Astrocyte of the cerebellum (primary cell): ENCODE results near the gene PATJ.
"Not testable (repeated sequence)": the region's sequence is repeated elsewhere in the genome, so short reads cannot be mapped to it uniquely, and the experiment has no call there.

ENCODE experiments used
- DNase-seq: peaks from one replicate; pipeline ENCODE4 v3.0.0-alpha.2; 2011; ENCODE audit warnings: low read depth
- H3K4me3 ChIP-seq: 2 replicates; pipeline ENCODE4 v1.5.1; 2011; ENCODE audit warnings: mild to moderate bottlenecking, low read depth, low read length, moderate library complexity
- in situ Hi-C: cut with HindIII; loops from 2 replicates; pipeline ENCODE4 v1.10.0; 2017; ENCODE audit warnings: low sequenced_read_pairs
- TF ChIP-seq, protein P1 (sequence below): IDR thresholded peaks from 2 replicates; pipeline ENCODE4 v1.5.1; 2012; ENCODE audit warnings: low read length, low read depth, moderate library complexity, mild to moderate bottlenecking; ENCODE audit errors: missing control alignments

Gene PATJ

DNA sequence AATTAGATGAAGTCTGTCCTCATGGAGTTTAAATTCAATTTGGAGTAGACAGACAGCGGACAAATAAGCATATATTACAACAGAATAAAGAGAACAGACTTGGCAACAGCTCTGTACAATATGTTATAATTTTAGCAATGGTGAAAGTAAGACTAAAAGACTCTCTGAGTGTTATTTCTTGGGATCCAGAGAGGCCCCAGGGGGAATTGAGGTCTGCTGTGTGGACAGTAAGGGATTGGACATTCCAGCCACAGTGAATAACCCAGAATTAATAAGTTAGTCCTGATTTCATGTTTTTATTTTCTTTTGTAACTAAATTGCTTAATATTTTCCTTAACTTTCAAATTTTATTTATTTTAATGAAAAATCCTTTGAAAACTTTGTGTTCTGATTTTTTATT, 101.7 kb downstream of the PATJ start:
- in situ Hi-C loops: no loop called here
- DNase-seq: no peak
- TF ChIP-seq, protein P1, sequence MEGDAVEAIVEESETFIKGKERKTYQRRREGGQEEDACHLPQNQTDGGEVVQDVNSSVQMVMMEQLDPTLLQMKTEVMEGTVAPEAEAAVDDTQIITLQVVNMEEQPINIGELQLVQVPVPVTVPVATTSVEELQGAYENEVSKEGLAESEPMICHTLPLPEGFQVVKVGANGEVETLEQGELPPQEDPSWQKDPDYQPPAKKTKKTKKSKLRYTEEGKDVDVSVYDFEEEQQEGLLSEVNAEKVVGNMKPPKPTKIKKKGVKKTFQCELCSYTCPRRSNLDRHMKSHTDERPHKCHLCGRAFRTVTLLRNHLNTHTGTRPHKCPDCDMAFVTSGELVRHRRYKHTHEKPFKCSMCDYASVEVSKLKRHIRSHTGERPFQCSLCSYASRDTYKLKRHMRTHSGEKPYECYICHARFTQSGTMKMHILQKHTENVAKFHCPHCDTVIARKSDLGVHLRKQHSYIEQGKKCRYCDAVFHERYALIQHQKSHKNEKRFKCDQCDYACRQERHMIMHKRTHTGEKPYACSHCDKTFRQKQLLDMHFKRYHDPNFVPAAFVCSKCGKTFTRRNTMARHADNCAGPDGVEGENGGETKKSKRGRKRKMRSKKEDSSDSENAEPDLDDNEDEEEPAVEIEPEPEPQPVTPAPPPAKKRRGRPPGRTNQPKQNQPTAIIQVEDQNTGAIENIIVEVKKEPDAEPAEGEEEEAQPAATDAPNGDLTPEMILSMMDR: no peak
- no peak overlapping the region for H3K4me3 ChIP-seq

DNA sequence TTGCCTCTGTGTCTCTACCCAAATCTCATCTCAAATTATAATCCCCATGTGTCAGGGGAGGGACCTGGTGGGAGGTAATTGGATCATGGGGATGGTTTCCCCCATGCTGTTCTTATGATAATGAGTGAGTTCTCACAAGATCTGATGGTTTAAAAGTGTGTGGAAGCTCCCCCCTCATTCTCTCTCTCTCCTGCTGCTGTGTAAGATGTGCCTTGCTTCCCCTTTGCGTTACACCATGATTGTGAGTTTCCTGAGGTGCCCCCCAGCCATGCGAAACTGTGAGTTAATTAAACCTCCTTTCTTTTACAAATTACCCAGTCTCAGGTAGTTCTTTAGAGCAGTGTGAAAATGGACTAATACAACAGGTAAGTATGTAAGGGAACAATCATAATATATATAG, 102.4 kb downstream of the PATJ start:
- DNase-seq, in situ Hi-C loops, H3K4me3 ChIP-seq: not testable (repeated sequence)

DNA sequence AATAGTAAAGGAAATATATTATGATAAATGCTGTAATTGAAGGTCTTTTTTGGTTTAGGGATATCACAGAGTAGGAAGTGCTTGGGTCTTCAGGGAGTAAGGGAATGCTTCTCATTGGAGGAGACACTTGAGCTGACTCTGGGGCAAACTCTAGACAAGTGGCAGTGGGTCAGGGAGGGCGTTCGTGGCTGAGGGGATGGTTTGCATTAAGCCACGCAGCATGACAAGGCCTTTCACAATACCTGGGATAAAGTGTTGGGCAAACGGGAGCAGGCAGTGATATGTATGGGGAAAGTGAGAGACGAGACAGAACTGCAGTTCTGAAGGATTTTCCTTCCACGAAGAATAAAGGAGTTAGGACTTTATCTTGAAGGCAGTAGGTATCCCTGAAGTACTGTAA, 109.0 kb downstream of the PATJ start:
- in situ Hi-C loops: no loop called here
- TF ChIP-seq, protein P1: no peak
- DNase-seq: no peak
- no peak overlapping the region for H3K4me3 ChIP-seq

DNA sequence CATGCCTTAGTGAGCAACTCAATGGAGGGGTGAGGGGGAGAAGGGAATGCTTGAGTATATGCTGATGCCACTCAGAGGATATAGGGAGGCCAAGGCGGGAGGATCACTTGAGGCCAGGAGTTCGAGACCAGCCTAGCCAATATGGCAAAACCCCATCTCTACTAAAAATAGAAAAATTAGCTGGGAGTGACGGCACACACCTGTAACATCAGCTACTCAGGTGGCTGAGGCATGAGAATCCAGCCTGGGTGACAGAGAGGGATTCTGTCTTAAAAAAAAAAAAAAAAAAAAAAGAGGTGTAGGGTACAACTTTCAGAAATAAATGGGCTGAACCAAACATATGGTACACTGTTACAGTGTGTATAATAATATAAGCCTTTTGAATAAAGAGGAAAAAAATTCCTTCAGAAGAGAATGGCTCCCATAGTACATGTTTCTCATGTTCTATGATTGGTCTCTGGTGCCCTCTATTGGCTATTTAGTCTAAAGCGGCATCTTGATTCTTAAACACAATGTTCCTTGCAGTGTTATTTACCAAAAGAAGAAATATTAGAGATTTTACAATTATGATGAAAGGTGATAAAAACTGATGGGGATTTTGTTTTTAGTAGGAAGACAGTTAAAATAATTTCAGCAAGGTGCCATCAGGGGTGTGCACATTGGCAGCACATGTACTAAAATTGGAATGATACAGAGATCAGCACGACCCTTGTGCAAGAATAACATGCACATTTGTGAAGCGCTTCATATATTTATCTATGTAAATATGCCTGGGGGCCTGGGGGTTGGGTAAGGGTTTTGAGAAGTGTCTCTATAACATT, 109.8 kb downstream of the PATJ start:
- in situ Hi-C loops: no loop called here
- H3K4me3 ChIP-seq: no peak overlapping the region
- DNase-seq: peak; percentile 80
- TF ChIP-seq, protein P1: peak; percentile 61

DNA sequence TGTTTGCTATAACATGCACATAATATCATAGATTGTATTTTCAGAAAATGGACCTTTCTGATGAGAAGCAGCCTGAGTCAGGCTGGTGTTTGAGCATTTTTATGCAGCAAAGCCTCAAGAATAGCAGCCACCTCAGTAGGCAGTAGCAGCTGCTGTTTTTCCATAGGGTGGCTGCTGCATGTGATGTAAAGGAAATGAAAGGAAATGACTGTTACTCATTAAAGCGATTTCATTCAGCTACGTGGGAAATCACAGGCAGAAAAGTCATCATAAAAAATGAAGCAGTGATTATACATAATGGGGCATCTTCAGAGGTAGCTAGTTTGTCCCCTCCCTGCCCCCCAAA, 110.4 kb downstream of the PATJ start:
- DNase-seq: no peak
- in situ Hi-C loops: no loop called here
- no peak overlapping the region for H3K4me3 ChIP-seq
- TF ChIP-seq, protein P1: no peak

DNA sequence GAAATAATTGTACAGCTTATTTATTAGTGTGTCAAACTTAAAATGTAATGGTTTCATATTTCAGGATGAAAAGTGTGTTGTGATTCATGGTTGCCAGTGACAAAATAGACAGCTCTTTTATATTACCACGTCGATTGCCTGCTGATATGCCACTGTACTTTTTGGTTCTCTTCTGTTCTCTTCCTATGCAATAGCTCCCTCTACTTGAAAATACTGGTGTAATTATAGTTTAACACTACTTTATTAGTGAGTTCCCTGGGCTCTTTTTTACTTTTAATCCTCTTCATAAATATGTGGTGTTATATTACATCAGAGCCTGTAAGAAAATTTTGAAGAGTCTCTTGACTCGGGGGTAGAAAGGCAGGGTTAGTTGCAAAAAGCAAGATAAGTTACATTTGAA, 111.3 kb downstream of the PATJ start:
- H3K4me3 ChIP-seq: no peak overlapping the region
- TF ChIP-seq, protein P1: peak; percentile 26
- in situ Hi-C loops: no loop called here
- peak; percentile 6 for DNase-seq

DNA sequence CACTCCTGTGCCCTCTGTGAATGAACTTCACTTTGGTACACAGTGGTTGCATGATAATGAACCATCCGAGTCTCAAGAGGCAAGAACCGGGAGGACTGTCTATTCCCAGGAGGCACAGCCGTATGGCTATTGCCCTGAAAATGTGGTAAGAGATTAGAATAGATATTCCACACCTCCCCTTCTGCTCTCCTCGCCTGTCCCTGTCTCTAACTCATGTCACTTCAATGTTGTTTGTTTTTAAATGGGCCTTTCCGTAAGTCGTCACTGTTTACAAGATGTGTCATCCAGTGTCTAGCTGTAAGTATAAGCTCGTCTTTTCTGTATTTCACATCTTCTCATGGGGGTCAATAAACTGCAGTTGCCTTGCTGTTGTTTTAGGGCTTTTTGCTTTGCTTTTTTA, 122.2 kb downstream of the PATJ start:
- no peak overlapping the region for H3K4me3 ChIP-seq
- TF ChIP-seq, protein P1: no peak
- in situ Hi-C loops: no loop called here
- DNase-seq: no peak
